ENCODE measurements around the gene CCDC157.

DNA sequence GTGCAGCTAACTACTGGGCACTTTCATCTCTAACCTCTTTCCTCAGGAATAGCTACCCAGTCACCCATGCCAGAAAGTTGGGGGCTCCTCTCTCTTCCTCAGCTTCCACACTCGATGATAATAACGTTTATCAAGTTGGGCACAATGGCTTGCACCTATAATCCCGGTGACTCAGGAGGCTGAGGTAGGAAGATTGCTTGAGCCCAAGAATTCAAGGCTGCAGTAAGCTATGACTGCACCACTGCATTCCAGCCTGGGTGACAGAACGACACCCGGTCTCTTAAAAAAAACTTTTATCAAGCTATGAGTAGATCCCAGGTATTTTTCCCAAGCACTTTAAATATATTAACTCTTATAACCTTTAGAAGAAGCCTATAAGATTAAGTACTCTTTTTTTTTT, 2.2 kb upstream of the CCDC157 start:
- TF ChIP-seq POLR2AphosphoS5 (IDR thresholded peaks at IDR 0.05; ENCODE audit: control insufficient read depth, insufficient read depth, low read depth, low read length) (no peak), ZNF707 (CRISPR knock-in tag; conservative IDR thresholded peaks at IDR 0.05) (no peak), ATF2 (CRISPR knock-in tag; IDR thresholded peaks at IDR 0.05) (no peak), TAL1 (IDR thresholded peaks at IDR 0.05) (no peak), CHD1 (IDR thresholded peaks at IDR 0.05; ENCODE audit: low read length) (no peak), CTCF (IDR thresholded peaks at IDR 0.05 in 2 of 3, conservative IDR thresholded peaks at IDR 0.05 in 1 of 3; ENCODE audit: insufficient read depth in 2 of 3, low read depth in 1 of 3, low read length in 3 of 3) (no peak), TAF1 (IDR thresholded peaks at IDR 0.05; ENCODE audit: control insufficient read depth, extremely low read depth, insufficient read depth, low read length, severe bottlenecking) (no peak), MYNN (IDR thresholded peaks at IDR 0.05) (no peak), MYNN (CRISPR knock-in tag; IDR thresholded peaks at IDR 0.05) (no peak), CREB1 (IDR thresholded peaks at IDR 0.05) (no peak), CREB1 (CRISPR knock-in tag; IDR thresholded peaks at IDR 0.05) (no peak), FOS (IDR thresholded peaks at IDR 0.05; ENCODE audit: extremely low read depth, insufficient read length) (no peak), GTF2F1 (IDR thresholded peaks at IDR 0.05; ENCODE audit: low read depth, low read length) (no peak)
- TF ChIP-seq, protein P1, sequence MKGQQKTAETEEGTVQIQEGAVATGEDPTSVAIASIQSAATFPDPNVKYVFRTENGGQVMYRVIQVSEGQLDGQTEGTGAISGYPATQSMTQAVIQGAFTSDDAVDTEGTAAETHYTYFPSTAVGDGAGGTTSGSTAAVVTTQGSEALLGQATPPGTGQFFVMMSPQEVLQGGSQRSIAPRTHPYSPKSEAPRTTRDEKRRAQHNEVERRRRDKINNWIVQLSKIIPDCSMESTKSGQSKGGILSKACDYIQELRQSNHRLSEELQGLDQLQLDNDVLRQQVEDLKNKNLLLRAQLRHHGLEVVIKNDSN (CRISPR knock-in tag; IDR thresholded peaks at IDR 0.05) = no peak
